ACC112 (cell line): ENCODE results near the gene PKP2.

Experiments
- H2AFZ ChIP-seq: fragments of 200-600 bp; sonication (generic); one replicate; pipeline ENCODE4 v1.6.0; 2017; ENCODE audit warnings: antibody characterized with exemption, low read length; ENCODE audit not compliant: unreplicated experiment
- H3K27ac ChIP-seq: fragments of 200-600 bp; sonication (generic); 2 replicates; pipeline ENCODE4 v1.5.1; 2014; ENCODE audit warnings: low read depth, mild to moderate bottlenecking, antibody characterized with exemption, low read length, moderate library complexity
- H3K27me3 ChIP-seq: fragments of 200-600 bp; sonication (generic); 2 replicates; pipeline ENCODE4 v1.6.1; 2014; ENCODE audit warnings: mild to moderate bottlenecking, antibody characterized with exemption, low read length, moderate library complexity, mixed read lengths; ENCODE audit not compliant: insufficient read depth
- H3K36me3 ChIP-seq: fragments of 200-600 bp; sonication (generic); 2 replicates; pipeline ENCODE4 v1.6.1; 2016; ENCODE audit warnings: mild to moderate bottlenecking, antibody characterized with exemption, low read length, moderate library complexity, mixed read lengths; ENCODE audit not compliant: insufficient read depth
- H3K4me1 ChIP-seq: fragments of 200-600 bp; sonication (generic); one replicate; pipeline ENCODE4 v1.6.1; 2016; ENCODE audit warnings: low read length, mixed read lengths; ENCODE audit not compliant: insufficient read depth, unreplicated experiment, control insufficient read depth
- H3K4me3 ChIP-seq: fragments of 200-600 bp; sonication (generic); 2 replicates; pipeline ENCODE4 v1.5.1; 2014; ENCODE audit warnings: mild to moderate bottlenecking, low read depth, low read length
- H3K79me2 ChIP-seq: fragments of 200-600 bp; sonication (generic); one replicate; pipeline ENCODE4 v1.6.0; 2016; ENCODE audit warnings: low read length; ENCODE audit not compliant: control insufficient read depth, unreplicated experiment, insufficient read depth

PKP2 gene

GRCh38 chr12:32896432-32897280 is at the start of gene PKP2:
Gene PKP2, minus strand, starts transcription at chr12:32896777. Its CDS starts 46 bp downstream, at chr12:32896731.
- Histone ChIP-seq H3K4me3 (peak within 1 kb of the TSS; percentile 79), H3K79me2 (peaks cover 8% of the 10 kb centered on the region), H3K4me1 (peaks cover 34% of the 10 kb centered on the region), H3K27ac (no peak within 1 kb of the TSS), H3K27me3 (peaks cover 14% of the 10 kb centered on the region), H2AFZ (peak within 1 kb of the TSS; percentile 71), H3K36me3 (no peaks in the 10 kb centered on the region)

DNA sequence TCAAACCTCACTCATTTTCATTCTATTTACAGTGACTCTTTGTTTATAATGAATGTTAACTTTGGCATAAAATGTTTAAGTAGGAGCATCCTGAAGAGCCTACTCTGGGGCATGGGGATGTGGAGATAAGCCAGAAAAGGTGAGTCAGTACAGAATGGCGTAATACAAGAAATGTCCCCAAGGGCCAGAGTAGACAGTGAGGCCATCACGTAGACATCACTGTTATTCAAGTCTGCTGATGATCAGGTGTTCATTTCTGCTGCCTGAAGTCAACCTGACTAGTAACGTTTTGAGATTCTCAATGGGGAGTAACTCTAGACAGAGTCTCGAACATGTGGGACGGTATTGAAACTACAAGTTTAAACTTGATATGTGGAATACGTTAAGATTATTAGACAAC is 47.6 kb upstream of the PKP2 start:
- Histone ChIP-seq H3K27ac (no peak overlapping the region), H3K36me3 (no peaks in the 10 kb centered on the region), H3K4me3 (no peak overlapping the region), H3K4me1 (peaks cover 12% of the 10 kb centered on the region), H2AFZ (peak overlapping the region; percentile 25), H3K27me3 (no peaks in the 10 kb centered on the region), H3K79me2 (no peaks in the 10 kb centered on the region)

DNA sequence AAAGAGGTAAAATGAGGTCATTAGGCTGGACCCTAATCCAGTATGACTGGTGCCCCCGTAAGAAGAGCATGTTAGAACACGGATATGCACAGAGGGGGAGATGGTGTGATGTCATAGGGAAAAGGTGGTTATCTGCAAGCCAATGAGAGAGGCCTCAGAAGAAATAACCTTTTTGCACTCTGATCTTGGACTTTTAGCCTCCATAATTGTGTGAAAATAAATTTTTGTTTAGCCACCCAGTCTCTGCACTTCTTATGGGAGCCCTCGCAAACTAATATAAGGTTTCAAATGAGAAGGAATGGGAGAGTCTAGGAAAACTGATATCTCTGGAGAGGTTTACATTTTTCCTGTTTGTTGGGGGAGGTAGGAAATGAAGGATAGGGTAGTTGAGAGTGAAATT is 43.2 kb upstream of the PKP2 start:
- no peaks in the 10 kb centered on the region for H3K36me3 ChIP-seq
- no peak overlapping the region for H3K27ac ChIP-seq
- H3K27me3 ChIP-seq, result no peaks in the 10 kb centered on the region
- no peaks in the 10 kb centered on the region for H3K79me2 ChIP-seq
- peaks cover 12% of the 10 kb centered on the region for H3K4me1 ChIP-seq
- no peak overlapping the region for H3K4me3 ChIP-seq
- no peak overlapping the region for H2AFZ ChIP-seq

DNA sequence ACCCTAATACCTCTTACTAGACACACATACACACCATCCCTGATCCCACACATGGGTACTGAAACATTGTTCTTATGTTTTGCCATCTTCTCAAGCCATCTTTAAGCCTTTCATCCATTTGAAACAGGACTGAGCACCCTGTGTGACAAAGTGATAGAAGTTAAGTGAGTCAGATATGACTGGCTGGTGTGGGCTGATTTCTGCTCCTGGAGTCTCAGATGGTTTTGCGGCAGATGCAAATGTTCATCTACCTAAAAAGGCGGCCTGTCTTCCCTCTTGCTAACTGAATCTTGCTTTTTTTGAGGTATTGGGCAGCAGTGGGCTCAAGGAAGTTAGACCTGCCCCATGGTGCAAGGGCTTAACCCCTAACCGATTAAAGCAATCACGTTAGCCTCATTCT is 30.4 kb upstream of the PKP2 start:
- peaks cover 2% of the 10 kb centered on the region for H3K4me1 ChIP-seq
- H3K27me3 ChIP-seq, result no peaks in the 10 kb centered on the region

DNA sequence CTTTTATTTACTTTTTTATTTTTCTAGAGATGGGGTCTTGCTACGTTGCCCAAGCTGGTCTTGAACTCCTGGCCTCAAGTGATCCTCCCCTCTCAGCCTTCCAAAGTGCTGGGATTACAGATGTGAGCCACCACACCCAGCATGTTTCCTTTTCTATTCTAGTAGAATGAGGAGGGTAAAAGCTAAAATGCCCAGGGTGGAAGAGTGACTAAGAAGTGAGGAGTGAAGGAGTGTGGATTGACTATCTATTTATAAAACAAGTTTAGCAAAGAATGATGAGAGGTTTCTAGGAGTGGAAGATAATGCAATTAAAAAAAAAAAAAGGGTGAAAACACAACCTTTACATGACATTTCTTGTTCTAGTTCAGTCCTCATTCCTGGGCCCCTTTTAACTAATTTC is 29.8 kb upstream of the PKP2 start:
- Histone ChIP-seq H3K4me3 (no peak overlapping the region), H2AFZ (no peak overlapping the region), H3K27me3 (no peaks in the 10 kb centered on the region), H3K36me3 (no peaks in the 10 kb centered on the region), H3K79me2 (no peaks in the 10 kb centered on the region), H3K4me1 (peaks cover 7% of the 10 kb centered on the region), H3K27ac (no peak overlapping the region)

More for the DNA sequence above, 30.4 kb upstream of the PKP2 start:
- Histone ChIP-seq H3K27ac (no peak overlapping the region), H2AFZ (no peak overlapping the region), H3K36me3 (no peaks in the 10 kb centered on the region), H3K4me3 (no peak overlapping the region), H3K79me2 (no peaks in the 10 kb centered on the region)

GRCh38 chr12:32922546-32923297 is 26.1 kb upstream of the PKP2 start:
- Histone ChIP-seq H3K36me3 (no peaks in the 10 kb centered on the region), H3K4me3 (no peak overlapping the region), H3K4me1 (peaks cover 36% of the 10 kb centered on the region), H2AFZ (no peak overlapping the region), H3K27me3 (no peaks in the 10 kb centered on the region), H3K79me2 (no peaks in the 10 kb centered on the region), H3K27ac (no peak overlapping the region)

DNA sequence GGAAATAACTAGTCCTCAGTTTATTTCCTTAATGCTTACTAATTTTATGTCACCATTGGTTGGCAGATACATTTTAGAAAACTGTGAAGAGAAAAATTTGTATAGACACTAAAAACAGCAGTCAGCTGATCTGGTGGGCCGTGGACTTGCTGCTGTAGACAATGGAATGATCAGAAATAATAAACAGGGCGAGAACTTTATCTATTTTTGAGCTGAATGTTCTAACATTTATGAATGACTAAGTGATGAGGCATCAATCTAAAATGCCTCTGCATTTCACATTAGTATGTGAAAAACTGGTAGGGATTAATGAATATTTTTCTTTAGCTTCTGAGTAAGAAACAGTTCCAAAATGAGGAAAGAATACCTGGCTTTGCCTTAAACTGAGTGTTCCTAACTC is 24.8 kb upstream of the PKP2 start:
- Histone ChIP-seq H3K27ac (peak overlapping the region; percentile 89), H2AFZ (no peak overlapping the region), H3K4me3 (peak overlapping the region; percentile 55; the same call in 1 of the 2 replicates)

DNA sequence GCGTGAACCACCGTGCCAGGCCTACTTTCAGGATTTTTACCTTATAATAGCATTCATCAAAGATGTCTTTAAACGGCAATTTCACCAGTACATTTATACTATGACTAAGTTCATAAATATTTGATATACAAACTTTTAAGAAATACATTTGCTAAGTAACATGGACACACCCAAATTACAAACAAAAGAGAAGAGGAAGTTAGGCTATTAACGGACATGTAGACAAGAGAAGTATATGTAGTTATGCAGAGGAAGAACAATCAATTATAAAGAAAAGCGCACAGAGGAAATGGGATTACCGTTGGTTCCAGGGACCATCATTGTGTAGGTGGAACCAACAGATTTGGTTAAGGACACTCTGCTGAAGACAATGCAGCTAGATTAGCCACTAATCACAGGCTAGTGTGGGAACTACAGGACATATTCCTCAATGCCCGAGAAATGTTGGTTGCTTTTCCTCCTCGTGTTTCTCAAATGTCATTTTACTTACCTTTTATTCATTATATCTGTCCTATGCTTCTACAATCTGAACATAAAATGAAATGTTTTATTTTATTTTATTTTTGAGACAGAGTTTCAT is 24.0 kb upstream of the PKP2 start:
- peak overlapping the region; percentile 55; the same call in 1 of the 2 replicates for H3K4me3 ChIP-seq
- no peaks in the 10 kb centered on the region for H3K79me2 ChIP-seq
- no peaks in the 10 kb centered on the region for H3K27me3 ChIP-seq
- H3K27ac ChIP-seq, result peak overlapping the region; percentile 89
- peak overlapping the region; percentile 40 for H2AFZ ChIP-seq
- H3K4me1 ChIP-seq, result peaks cover 48% of the 10 kb centered on the region
- no peaks in the 10 kb centered on the region for H3K36me3 ChIP-seq

More for the DNA sequence above, 24.8 kb upstream of the PKP2 start:
- Histone ChIP-seq H3K4me1 (peaks cover 47% of the 10 kb centered on the region), H3K79me2 (no peaks in the 10 kb centered on the region), H3K36me3 (no peaks in the 10 kb centered on the region), H3K27me3 (no peaks in the 10 kb centered on the region)

DNA sequence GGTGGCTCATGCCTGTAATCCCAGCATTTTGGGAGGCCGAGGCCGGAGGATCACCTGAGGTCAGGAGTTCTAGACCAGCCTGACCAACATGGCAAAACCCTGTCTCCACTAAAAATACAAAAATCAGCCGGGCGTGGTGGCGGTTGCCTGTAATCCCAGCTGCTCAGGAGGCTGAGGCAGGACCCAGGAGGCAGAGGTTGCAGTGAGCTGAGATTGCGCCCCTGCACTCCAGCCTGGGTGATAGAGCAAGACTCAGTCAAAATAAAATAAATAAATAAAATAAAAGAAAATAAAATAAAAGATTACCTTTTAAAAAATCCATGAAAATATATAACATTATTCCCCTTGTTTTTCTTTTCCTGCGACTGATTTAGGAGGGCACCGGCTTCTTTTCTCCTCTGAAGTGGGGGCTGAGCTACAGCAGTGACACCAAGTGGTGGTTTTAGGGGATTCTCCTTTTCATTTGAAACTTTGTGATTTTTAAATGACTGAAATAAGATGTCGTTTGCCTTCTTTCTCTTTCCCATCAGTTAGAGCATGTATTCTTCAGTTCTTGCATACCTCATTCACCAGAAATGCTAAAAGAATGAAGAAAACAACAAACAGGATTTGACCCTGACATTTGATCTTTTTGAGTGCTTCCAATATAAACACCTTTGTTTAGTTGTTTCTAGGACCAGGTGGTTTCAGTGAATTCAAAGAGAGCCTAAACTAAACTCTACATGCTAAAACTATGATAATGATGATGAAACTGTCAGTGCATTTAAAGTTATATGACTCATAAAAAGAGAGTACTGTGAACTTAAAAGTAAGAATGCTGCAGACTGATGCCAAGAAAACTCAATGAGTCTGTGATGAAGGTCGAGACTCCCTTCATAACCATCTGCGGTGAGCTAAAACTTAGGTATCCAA is 22.6 kb upstream of the PKP2 start:
- Histone ChIP-seq H3K27ac (peak overlapping the region; percentile 89), H3K4me3 (peak overlapping the region; percentile 17), H3K79me2 (no peaks in the 10 kb centered on the region), H3K4me1 (peaks cover 48% of the 10 kb centered on the region), H3K36me3 (no peaks in the 10 kb centered on the region), H2AFZ (no peak overlapping the region), H3K27me3 (no peaks in the 10 kb centered on the region)

DNA sequence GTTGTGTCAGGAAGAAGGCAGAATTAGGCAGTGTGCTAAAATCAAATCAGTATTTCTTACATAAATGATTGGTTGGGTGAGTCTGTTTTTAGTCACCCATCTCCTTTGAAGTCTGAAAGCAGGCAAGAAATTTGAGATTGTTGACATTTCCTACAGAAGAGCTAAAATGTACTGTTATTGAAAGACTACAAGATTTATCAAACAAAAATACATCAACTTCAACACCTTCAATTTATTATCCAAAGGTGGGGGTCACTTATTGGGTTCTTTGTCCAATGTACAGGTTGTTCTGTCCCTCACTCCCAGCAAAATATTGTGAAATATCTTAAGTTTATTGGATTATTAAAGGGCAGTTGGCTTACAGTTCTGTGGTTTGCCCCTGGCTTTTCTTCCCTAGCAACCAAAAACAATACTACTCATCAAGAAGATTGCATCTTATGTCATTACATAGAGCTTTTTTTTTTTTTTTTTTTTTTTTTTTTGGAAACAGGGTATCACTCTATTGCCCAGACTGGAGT is 20.6 kb upstream of the PKP2 start:
- H3K27me3 ChIP-seq, result no peaks in the 10 kb centered on the region
- no peak overlapping the region for H3K4me3 ChIP-seq
- H2AFZ ChIP-seq, result no peak overlapping the region
- peak overlapping the region; percentile 89 for H3K27ac ChIP-seq
- peaks cover 48% of the 10 kb centered on the region for H3K4me1 ChIP-seq
- no peaks in the 10 kb centered on the region for H3K79me2 ChIP-seq
- H3K36me3 ChIP-seq, result no peaks in the 10 kb centered on the region
